ENCODE data around the gene CMTM5.
"Not testable (repeated sequence)": the region's sequence is repeated elsewhere in the genome, so short reads cannot be mapped to it uniquely, and the experiment has no call there.

The CMTM5 gene

GRCh38 chr14:23414906-23415820 lies 38.3 kb downstream of the CMTM5 start:
- DNase-seq (ENCODE audit: low spot score), result no peak

GRCh38 chr14:23415821-23416778 lies 39.3 kb downstream of the CMTM5 start:
- DNase-seq (ENCODE audit: low spot score), result no peak

- DNase-seq (ENCODE audit: low spot score), result no peak
Measured at GRCh38 chr14:23416801-23417200, 40.0 kb downstream of the CMTM5 start.

GRCh38 chr14:23417269-23417668 lies 40.4 kb downstream of the CMTM5 start:
- not testable (repeated sequence) for DNase-seq (ENCODE audit: low spot score)

GRCh38 chr14:23418021-23418420 lies 41.2 kb downstream of the CMTM5 start:
- no peak for DNase-seq (ENCODE audit: low spot score)

GRCh38 chr14:23419646-23420045 lies 42.8 kb downstream of the CMTM5 start:
- DNase-seq (ENCODE audit: low spot score), result not testable (repeated sequence)

- DNase-seq (ENCODE audit: low spot score), result no peak
Measured at GRCh38 chr14:23421594-23421993, 44.7 kb downstream of the CMTM5 start.

GRCh38 chr14:23423657-23424056 lies 46.8 kb downstream of the CMTM5 start:
- no peak for DNase-seq (ENCODE audit: low spot score)

GRCh38 chr14:23425169-23425568 lies 48.3 kb downstream of the CMTM5 start:
- no peak for DNase-seq (ENCODE audit: low spot score)

GRCh38 chr14:23425798-23426197 lies 49.0 kb downstream of the CMTM5 start:
- not testable (repeated sequence) for DNase-seq (ENCODE audit: low spot score)

- no peak for DNase-seq (ENCODE audit: low spot score)
Measured at GRCh38 chr14:23428686-23429495, 52.0 kb downstream of the CMTM5 start.

Data from kidney capillary endothelial cell (primary cell).